Measurements from ENCODE around the gene GINS3. TPM values are rescaled to one million over a fixed set of nuclear protein-coding genes. Genes with fewer than 3 reads are reported as not detected.

GINS3 gene
- total RNA-seq, 1 donor = 10.7 TPM

- H3K4me3 ChIP-seq (ENCODE audit: low read depth, low read length) = no peak overlapping the region
- no peak for TF ChIP-seq CTCF (IDR thresholded peaks at IDR 0.05; ENCODE audit: insufficient read depth, low read length)
- no peak for DNase-seq (ENCODE audit: low read depth)
Observed at GRCh38 chr16:58454856-58455255, 62.6 kb downstream of the GINS3 start.

Small RNA genes within 50 kb of the gene (small RNA-seq; reads per million reads assigned to genes)
- gene RNU6-1110P (not detected), gene RNU6-269P (not detected)

Other genes starting within 250 kb of the GINS3 start
- gene CSNK2A2, start 194.4 kb upstream of the GINS3 start, total RNA-seq (ENCODE audit: low replicate concordance) = 25.4 and 48.4 TPM in 2 replicates
- gene PRSS54, start 97.4 kb upstream of the GINS3 start, total RNA-seq (ENCODE audit: low replicate concordance) = not detected in 2 replicates
- gene NDRG4, start 107.7 kb downstream of the GINS3 start, total RNA-seq (ENCODE audit: low replicate concordance) = 5.0 and 5.2 TPM in 2 replicates
- gene SETD6, start 123.0 kb downstream of the GINS3 start, total RNA-seq (ENCODE audit: low replicate concordance) = 11.7 and 19.9 TPM in 2 replicates
- gene CNOT1, start 237.4 kb downstream of the GINS3 start, total RNA-seq (ENCODE audit: low replicate concordance) = 78.1 and 136 TPM in 2 replicates